GM19397 (cell line): ENCODE data around the gene MAP3K3.
A peak's percentile ranks its signal among the peaks of the same experiment; 100 is the strongest.
"Not testable (repeated sequence)": the region's sequence is repeated elsewhere in the genome, so short reads cannot be mapped to it uniquely, and the experiment has no call there.

ENCODE experiments used
- ATAC-seq: cut with Tn5 transposase; IDR thresholded peaks from one replicate; pipeline ENCODE4 v1.9.1; 2021; ENCODE audit warnings: mild to moderate bottlenecking, moderate library complexity; ENCODE audit not compliant: unreplicated experiment

The MAP3K3 gene

DNA sequence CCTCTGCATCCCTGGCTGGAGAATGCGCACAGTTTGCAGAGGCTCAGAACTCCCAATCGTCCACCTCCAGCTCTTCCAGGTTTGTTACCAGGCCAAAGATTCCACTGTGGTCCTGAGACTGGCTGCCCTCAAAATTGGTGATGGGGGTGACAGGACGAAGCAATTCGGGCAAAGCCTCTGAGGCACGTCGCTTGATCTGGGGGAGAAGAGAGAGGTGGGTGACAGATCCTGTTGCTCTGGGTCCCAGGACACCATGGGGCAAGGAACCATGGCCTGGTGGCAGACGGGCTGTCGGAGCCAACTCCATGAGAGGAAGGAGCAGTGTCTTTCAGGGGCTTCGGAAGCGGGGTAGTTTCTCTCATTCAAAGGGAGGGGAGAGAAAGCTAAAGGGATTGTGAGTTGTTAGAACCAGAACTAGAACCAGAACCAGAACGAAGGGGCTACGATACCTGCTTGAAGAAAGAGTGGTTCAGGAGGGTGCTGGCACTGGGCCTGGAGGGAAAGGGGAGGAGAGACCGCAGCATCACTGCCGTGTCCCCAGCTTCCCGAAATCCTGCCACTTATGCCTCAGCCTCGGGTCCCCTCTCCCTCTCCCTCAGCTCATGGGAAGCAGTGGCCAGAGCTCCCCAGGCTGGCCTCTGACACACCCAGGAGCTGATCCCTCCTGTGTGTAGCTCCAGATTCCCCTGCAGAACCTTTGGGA, 81.5 kb downstream of the MAP3K3 start:
- ATAC-seq, result no peak

- ATAC-seq, result no peak
Measured at GRCh38 chr17:63704259-63704576, 82.0 kb downstream of the MAP3K3 start.

- no peak for ATAC-seq
Measured at GRCh38 chr17:63704836-63705235, 82.6 kb downstream of the MAP3K3 start.

DNA sequence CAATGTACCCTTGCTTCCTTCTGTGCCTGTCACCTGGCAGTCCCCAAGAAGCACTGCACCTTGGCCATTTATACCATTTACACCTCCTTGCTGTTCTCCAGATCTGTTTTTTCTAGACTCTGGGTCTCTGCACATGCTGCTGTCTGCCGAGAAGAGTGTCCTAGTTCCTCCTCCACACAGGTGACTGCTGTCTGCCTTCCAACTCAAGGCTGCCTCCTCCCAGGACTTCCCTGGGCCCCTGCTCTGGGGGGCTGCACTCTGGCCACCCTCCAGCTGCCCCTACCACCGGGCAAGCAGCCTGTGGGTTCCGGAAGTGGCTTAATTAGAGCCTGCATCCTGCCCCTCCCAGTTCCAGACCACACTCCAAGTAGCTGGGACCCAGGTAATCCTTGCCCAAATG, 83.4 kb downstream of the MAP3K3 start:
- no peak for ATAC-seq

DNA sequence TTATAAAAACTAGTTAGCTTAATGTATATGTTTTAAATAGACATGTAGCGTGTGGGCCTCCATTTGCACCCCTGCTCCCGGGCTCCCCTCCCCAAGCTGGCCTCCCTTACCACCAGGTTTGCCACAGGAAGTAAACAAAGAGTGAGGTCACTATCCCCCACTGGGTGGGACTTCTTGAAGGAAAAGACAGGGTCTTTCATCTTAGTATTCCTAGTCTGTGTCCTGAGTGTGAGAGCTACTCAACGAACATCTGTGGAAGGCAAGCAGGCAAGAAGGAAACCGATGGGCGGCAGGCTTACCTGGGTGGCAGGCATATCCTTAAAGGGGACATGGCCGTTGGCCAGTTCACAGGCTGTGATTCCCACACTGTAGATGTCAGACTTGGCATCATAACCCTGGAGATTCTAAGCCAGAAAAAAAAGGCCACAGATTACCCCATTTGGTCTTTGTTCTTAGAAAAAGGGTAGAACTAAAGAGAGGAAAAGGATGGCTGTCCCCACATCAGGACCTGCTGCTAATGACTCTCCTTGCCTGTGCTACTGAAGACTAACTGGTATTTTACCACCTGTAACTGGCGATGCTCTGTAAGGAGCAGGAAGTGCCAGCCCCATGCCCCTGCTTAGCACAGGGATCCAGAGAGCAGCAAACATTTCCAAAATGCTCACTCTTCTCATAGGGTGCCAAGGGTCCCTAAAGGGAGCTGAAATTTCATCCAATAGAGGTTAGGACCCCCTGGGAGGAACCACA, 84.3 kb downstream of the MAP3K3 start:
- no peak for ATAC-seq

DNA sequence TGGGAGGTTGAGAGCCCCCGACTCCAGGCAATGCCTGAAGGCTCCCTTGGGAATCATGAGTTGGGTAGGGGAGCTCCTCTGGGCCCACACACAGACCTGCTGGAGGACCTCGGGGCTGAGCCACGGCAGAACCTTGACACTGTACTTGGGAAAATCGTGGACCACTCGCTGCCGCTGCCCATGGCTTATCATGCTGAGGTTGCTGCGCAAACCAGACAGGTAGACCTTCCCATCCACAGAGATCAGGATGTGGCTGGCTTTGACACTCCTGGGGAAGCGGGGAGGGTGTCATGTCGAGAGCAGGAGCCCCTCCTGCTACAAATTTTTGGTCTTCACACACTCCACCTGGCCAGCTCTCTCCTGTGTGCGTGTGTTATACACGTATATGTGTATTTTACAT, 84.9 kb downstream of the MAP3K3 start:
- no peak for ATAC-seq

DNA sequence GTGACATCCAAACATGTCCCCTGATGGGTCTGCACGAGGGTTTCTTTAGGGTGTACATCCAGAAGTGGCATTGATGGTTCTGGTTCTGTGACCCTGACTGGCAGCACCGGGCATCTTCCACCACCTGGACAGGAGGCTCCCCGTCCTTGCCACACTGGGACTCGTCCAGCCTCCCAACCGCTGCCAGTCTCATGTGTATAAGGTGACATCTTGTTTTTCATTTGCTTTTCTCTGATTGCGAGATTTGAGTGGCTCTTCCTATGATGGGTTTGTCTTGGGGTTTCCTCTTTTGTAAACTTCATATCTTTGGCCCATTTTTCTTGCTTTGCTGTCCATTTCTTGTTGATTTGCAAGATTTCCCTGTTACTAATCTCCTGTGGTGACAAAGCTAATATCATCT, 86.9 kb downstream of the MAP3K3 start:
- ATAC-seq, result no peak

- ATAC-seq, result no peak
Measured at GRCh38 chr17:63714550-63715277, 92.5 kb downstream of the MAP3K3 start.

DNA sequence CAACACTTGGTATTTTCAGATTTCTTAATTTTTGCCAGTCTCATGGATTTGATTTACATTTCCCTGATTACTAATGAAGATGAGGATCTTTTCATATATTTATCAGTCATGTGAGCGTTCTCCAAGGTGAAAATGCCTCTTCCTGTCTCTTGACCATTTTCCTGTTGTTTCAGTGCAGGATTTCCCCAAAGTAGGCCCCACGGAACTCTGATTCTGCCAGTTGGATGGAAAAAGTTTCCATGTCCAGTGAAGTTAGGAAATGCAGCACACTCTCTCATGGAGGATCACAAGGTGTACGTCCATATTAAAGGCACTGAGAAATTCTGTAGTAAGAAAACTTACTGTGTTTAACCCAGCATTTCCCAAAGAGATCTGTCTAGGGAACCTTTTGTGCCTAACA, 94.2 kb downstream of the MAP3K3 start:
- ATAC-seq, result no peak

GRCh38 chr17:63718988-63719387, 96.8 kb downstream of the MAP3K3 start:
- ATAC-seq, result no peak

- not testable (repeated sequence) for ATAC-seq
Measured at GRCh38 chr17:63720194-63720593, 98.0 kb downstream of the MAP3K3 start.

GRCh38 chr17:63722403-63722802, 100.2 kb downstream of the MAP3K3 start:
- no peak for ATAC-seq

GRCh38 chr17:63735691-63736090, 113.5 kb downstream of the MAP3K3 start:
- ATAC-seq, result no peak

GRCh38 chr17:63740464-63741142, 118.4 kb downstream of the MAP3K3 start:
- no peak for ATAC-seq

DNA sequence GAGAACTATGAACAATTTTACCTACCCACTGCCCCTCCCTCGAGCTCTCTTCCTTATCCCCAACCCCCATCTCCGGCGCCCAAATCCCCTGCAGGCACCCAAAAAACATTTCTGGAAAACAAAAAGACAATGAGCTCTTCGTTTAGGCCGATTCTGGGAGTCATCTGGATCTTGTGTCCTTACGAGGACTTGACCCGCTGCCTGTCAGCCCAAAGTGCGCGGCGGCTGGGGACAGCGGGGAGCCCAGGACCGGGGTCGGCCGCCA, 118.9 kb downstream of the MAP3K3 start:
- ATAC-seq, result peak; percentile 1

DNA sequence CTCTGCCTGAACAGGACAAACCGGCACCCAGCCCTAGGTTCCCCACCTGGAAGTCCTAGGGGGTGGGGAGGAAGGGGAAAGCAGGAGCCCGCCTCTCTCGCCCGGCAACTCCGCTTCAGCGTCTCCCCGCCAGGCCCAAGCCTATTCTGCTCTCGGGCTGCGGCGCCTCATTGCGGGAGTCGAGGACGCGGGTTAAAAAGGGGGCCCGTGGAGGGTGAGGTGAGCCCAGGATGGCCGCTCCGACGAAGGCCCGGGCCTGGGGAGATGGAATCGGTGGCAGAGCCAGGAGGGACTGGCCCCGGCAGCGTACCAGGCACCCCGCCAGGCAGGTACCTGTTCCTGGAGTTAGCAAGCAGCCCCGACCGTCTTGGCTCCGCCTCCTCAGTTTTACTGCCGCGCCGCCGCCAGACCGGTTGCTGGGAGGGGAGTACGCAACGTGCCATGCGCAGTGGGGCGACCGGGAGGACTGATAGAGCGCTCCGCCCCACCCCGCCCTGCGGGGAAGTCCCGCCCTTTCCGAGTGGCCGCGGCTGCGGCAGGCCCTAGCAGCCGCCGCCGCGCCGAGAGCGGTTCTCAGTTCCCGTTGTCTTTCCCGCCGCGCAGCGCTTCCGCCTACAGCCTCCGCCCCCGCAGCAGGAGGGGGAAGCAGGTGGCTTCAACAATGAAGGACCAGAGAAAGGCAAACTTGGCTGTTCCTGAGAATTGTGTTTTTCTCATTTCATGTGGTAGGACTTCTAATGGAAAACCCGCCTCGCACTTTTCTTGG, 119.4 kb downstream of the MAP3K3 start, which contains the start of gene STRADA:
Gene STRADA (minus strand): TSS at position 392 of the 766 bp plus-strand sequence. CDS start 13,430 bp downstream, outside the sequence.
- peak; percentile 89 for ATAC-seq
